ENCODE results near the gene HPCAL1.

GRCh38 chr2:10366601-10367270, 64.0 kb downstream of the HPCAL1 start:
- TF ChIP-seq PRDM15 (CRISPR knock-in tag; IDR thresholded peaks at IDR 0.05) (no peak), PML (IDR thresholded peaks at IDR 0.05; ENCODE audit: low read length) (no peak), FOXM1 (IDR thresholded peaks at IDR 0.05; ENCODE audit: low read depth, low read length) (no peak), CHD1 (IDR thresholded peaks at IDR 0.05; ENCODE audit: low read depth, low read length) (no peak), RCOR1 (conservative IDR thresholded peaks at IDR 0.05; ENCODE audit: low read depth, low read length) (no peak), ATF3 (IDR thresholded peaks at IDR 0.05; ENCODE audit: borderline replicate concordance, extremely low read depth, low read depth, low read length) (no peak), POLR2A (IDR thresholded peaks at IDR 0.05; ENCODE audit: low read depth, low read length) (no peak)
- TF ChIP-seq, protein P1, sequence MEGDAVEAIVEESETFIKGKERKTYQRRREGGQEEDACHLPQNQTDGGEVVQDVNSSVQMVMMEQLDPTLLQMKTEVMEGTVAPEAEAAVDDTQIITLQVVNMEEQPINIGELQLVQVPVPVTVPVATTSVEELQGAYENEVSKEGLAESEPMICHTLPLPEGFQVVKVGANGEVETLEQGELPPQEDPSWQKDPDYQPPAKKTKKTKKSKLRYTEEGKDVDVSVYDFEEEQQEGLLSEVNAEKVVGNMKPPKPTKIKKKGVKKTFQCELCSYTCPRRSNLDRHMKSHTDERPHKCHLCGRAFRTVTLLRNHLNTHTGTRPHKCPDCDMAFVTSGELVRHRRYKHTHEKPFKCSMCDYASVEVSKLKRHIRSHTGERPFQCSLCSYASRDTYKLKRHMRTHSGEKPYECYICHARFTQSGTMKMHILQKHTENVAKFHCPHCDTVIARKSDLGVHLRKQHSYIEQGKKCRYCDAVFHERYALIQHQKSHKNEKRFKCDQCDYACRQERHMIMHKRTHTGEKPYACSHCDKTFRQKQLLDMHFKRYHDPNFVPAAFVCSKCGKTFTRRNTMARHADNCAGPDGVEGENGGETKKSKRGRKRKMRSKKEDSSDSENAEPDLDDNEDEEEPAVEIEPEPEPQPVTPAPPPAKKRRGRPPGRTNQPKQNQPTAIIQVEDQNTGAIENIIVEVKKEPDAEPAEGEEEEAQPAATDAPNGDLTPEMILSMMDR (IDR thresholded peaks at IDR 0.05 in 2 of 3, conservative IDR thresholded peaks at IDR 0.05 in 1 of 3; ENCODE audit: control insufficient read depth in 2 of 3, extremely low read depth in 1 of 3, insufficient read depth in 1 of 3, low read depth in 3 of 3, low read length in 3 of 3) = no peak
